Choroid plexus epithelial cell (primary cell): ENCODE measurements around the gene NKX1-1.

Experiments used
- DNase-seq: peaks from one replicate; pipeline ENCODE4 v3.0.0-alpha.2; 2010; ENCODE audit warnings: low read depth
- H3K4me3 ChIP-seq: 2 replicates; pipeline ENCODE4 v1.5.1; 2011; ENCODE audit warnings: low read depth, mild to moderate bottlenecking, control low read depth, low read length, moderate library complexity
- TF ChIP-seq, protein P1 (sequence below): conservative IDR thresholded peaks from 2 replicates; pipeline ENCODE4 v1.5.1; 2011; ENCODE audit warnings: low read depth, mild to moderate bottlenecking, control low read depth, inconsistent platforms, low read length, moderate library complexity

NKX1-1 gene

DNA sequence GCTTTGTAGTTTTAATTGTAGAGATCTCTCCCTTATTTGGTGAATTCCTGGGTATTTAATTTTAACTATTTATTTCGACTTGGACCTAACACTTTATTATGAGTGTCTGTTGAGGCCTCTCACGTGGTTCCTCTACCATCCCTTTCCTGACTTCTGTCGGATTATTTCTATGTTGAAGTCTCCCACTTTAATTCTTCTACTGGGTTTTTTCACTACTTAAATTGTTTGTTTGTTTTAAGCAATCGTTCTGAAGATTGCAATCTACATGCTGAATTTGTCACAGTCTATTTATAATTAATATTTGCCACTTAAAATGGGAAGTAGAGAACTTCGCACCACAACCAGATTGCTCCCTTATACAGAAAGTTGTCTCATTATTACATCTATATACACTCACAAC is 20.8 kb upstream of the NKX1-1 start:
- TF ChIP-seq, protein P1, sequence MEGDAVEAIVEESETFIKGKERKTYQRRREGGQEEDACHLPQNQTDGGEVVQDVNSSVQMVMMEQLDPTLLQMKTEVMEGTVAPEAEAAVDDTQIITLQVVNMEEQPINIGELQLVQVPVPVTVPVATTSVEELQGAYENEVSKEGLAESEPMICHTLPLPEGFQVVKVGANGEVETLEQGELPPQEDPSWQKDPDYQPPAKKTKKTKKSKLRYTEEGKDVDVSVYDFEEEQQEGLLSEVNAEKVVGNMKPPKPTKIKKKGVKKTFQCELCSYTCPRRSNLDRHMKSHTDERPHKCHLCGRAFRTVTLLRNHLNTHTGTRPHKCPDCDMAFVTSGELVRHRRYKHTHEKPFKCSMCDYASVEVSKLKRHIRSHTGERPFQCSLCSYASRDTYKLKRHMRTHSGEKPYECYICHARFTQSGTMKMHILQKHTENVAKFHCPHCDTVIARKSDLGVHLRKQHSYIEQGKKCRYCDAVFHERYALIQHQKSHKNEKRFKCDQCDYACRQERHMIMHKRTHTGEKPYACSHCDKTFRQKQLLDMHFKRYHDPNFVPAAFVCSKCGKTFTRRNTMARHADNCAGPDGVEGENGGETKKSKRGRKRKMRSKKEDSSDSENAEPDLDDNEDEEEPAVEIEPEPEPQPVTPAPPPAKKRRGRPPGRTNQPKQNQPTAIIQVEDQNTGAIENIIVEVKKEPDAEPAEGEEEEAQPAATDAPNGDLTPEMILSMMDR = no peak
- H3K4me3 ChIP-seq = no peak overlapping the region
- no peak for DNase-seq

DNA sequence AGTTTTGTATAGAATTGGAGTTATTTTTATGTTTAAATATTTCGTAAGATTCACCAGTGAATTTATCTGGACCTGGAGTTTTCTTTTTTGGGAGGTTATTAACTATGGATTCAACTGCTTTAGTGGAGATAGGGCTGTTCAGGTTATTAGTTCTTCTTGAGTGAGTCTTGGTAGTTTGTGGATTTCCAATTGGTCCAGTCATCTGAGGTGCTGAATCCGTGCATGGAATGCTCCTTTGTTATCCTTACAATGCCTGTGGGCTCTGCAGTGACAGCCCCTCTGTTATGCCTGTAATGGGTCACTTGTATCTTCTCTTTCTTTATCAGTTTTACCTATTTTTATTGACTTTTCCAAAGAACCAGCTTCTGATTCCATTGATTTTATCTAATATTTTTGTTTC is 15.4 kb upstream of the NKX1-1 start:
- H3K4me3 ChIP-seq = no peak overlapping the region
- DNase-seq = no peak
- TF ChIP-seq, protein P1 = no peak

DNA sequence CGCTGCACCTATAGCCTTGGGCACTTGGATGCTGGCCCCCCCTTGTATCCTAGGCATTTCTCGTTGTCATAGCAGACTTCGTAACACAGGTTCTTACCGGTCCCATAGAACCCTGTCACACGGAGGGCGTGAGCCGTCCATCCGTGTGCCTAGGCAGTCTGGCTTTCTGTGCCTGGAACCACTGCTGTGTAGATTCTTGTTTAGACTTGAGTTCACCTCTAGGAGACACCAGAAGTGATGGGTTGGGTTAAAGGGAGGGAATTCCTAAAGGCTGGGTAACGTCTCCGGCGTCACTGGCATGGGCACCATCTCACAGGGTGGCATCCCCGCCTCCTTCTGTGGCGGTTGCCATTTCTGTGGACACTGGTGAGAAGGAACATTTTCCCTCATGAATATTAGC is 13.5 kb upstream of the NKX1-1 start:
- TF ChIP-seq, protein P1 = no peak
- DNase-seq = no peak
- no peak overlapping the region for H3K4me3 ChIP-seq

DNA sequence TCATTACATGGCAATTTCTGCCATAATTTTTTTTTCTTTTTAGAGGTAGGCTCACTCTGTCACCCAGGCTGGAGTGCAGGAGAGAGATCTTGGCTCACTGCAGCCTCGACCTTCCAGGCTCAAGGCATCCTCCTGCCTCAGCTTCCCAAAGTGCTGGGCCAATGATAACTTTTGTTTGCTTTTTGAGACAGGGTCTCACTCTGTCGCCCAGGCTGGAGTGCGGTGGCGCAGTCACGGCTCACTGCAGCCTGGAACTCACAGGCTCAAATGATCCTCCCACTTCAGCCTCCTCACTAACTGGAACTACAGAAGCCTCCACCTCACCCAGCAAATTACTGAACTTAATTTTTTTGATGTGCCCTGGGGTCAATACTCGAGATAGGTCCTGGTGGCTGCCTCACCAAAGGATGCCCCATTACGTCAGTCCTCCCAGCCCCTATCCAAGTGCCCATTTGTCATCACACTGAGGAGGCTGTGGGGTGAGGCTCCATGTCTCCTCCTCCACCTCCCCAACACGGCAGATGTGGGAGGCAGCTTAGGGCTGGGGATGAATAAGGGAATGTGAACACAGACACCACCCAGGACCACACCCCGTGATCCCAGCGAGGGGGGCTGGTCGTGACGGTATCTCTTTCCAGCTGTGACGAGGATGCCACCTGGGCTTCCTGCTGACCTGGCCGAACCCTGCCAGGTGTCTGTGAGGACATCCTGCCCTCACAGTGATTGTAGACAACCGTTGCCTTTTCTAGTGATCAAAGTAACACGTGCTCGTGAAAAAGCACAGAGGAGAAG is 12.4 kb upstream of the NKX1-1 start:
- DNase-seq = no peak
- H3K4me3 ChIP-seq = no peak overlapping the region
- TF ChIP-seq, protein P1 = no peak

DNA sequence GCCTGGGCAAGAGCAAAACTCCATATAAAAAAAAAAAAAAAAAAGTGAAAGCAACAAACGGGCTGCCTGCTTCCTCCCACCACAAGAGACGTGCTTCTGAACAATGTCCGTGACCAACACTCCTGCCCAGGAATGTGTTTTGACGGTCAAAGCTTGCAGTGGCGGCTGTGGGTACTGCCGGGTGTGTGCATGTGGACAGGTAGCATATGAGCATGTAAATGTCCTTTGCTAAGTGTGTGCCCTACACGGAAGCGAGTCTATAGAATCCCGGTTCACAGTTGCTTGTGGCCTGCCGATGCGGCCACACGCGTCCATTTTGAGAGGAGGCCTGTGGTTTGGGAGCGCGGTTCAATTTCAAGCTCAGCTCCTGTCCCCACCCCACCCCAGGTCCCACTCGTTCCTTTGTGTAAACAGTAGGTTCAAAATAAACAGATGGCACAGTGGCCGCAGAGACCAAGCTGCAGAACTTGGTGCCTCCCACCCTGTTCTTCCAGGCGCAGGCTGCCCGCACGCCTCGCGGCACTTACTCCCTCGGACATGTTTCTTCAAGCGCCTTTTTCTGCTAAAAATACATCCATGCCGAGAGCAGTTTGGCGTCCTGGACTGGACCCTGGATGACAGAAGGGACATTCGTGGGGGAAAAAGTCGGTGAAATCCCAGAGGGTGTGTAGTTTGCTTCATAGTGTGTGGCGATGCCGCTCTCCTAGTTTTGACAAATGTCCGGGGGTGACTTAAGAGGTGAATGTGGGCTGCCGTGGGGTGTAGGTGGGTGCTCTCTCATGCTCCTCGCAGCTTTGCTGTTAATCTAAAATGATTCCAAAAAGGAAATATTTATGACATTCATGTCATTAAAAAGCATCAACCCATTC is 11.5 kb upstream of the NKX1-1 start:
- no peak overlapping the region for H3K4me3 ChIP-seq
- TF ChIP-seq, protein P1 = no peak
- DNase-seq = no peak

DNA sequence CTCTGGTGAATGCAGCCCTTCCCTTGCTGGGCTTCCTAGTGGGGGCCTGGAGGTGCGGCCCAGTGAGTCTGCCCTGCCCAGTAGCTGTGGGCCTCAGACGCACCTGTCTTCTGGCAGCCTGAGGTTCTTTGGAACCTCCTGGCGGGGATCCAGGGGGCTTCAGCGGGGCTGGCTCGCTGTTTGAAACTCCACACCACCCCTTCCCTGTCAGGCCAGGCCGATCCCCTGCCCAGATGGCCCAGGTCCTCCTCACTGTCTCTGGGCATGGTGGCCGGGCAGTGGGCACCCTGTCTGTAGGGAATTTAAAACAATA is 10.7 kb upstream of the NKX1-1 start:
- no peak overlapping the region for H3K4me3 ChIP-seq
- no peak for DNase-seq
- TF ChIP-seq, protein P1 = no peak
